ENCODE data around the gene MAGEF1.

DNA sequence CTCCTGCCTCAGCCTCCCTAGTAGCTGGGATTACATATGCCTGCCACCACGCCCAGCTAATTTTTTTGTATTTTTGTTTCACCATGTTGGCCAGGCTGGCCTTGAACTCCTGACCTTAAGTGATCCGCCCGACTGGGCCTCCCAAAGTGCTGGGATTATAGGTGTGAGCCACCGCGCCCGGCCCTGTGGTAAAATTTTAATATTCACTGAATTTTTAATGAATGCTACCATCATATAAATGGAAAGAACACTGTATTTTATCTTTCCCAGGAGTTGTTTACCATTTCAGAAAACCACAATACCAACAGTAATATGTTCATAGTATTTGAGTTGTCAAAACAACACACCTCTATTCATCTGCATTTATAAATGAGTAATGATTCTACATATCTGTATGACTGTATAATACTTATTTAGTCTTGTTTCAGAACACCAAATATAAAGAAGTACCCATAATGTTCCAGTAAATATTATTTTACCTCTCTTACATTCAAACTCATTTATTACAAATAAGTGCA is 16.2 kb upstream of the MAGEF1 start:
- TF ChIP-seq EZH2phosphoT487 (IDR thresholded peaks at IDR 0.05; ENCODE audit: unreplicated experiment) (no peak), EZH2 (IDR thresholded peaks at IDR 0.05; ENCODE audit: low read depth, unreplicated experiment) (no peak), ZNF114 (CRISPR knock-in tag; IDR thresholded peaks at IDR 0.05) (no peak), POLR2AphosphoS5 (IDR thresholded peaks at IDR 0.05; ENCODE audit: low read depth) (no peak), JUNB (IDR thresholded peaks at IDR 0.05; ENCODE audit: unreplicated experiment) (no peak)
- TF ChIP-seq, protein P1, sequence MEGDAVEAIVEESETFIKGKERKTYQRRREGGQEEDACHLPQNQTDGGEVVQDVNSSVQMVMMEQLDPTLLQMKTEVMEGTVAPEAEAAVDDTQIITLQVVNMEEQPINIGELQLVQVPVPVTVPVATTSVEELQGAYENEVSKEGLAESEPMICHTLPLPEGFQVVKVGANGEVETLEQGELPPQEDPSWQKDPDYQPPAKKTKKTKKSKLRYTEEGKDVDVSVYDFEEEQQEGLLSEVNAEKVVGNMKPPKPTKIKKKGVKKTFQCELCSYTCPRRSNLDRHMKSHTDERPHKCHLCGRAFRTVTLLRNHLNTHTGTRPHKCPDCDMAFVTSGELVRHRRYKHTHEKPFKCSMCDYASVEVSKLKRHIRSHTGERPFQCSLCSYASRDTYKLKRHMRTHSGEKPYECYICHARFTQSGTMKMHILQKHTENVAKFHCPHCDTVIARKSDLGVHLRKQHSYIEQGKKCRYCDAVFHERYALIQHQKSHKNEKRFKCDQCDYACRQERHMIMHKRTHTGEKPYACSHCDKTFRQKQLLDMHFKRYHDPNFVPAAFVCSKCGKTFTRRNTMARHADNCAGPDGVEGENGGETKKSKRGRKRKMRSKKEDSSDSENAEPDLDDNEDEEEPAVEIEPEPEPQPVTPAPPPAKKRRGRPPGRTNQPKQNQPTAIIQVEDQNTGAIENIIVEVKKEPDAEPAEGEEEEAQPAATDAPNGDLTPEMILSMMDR (conservative IDR thresholded peaks at IDR 0.05; ENCODE audit: low read depth in 2 of 2) = no peak
- TF ChIP-seq, protein P2, sequence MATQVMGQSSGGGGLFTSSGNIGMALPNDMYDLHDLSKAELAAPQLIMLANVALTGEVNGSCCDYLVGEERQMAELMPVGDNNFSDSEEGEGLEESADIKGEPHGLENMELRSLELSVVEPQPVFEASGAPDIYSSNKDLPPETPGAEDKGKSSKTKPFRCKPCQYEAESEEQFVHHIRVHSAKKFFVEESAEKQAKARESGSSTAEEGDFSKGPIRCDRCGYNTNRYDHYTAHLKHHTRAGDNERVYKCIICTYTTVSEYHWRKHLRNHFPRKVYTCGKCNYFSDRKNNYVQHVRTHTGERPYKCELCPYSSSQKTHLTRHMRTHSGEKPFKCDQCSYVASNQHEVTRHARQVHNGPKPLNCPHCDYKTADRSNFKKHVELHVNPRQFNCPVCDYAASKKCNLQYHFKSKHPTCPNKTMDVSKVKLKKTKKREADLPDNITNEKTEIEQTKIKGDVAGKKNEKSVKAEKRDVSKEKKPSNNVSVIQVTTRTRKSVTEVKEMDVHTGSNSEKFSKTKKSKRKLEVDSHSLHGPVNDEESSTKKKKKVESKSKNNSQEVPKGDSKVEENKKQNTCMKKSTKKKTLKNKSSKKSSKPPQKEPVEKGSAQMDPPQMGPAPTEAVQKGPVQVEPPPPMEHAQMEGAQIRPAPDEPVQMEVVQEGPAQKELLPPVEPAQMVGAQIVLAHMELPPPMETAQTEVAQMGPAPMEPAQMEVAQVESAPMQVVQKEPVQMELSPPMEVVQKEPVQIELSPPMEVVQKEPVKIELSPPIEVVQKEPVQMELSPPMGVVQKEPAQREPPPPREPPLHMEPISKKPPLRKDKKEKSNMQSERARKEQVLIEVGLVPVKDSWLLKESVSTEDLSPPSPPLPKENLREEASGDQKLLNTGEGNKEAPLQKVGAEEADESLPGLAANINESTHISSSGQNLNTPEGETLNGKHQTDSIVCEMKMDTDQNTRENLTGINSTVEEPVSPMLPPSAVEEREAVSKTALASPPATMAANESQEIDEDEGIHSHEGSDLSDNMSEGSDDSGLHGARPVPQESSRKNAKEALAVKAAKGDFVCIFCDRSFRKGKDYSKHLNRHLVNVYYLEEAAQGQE (IDR thresholded peaks at IDR 0.05; ENCODE audit: unreplicated experiment) = no peak
- TF ChIP-seq, protein P3, sequence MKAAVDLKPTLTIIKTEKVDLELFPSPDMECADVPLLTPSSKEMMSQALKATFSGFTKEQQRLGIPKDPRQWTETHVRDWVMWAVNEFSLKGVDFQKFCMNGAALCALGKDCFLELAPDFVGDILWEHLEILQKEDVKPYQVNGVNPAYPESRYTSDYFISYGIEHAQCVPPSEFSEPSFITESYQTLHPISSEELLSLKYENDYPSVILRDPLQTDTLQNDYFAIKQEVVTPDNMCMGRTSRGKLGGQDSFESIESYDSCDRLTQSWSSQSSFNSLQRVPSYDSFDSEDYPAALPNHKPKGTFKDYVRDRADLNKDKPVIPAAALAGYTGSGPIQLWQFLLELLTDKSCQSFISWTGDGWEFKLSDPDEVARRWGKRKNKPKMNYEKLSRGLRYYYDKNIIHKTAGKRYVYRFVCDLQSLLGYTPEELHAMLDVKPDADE (IDR thresholded peaks at IDR 0.05) = no peak
- TF ChIP-seq, protein P4, sequence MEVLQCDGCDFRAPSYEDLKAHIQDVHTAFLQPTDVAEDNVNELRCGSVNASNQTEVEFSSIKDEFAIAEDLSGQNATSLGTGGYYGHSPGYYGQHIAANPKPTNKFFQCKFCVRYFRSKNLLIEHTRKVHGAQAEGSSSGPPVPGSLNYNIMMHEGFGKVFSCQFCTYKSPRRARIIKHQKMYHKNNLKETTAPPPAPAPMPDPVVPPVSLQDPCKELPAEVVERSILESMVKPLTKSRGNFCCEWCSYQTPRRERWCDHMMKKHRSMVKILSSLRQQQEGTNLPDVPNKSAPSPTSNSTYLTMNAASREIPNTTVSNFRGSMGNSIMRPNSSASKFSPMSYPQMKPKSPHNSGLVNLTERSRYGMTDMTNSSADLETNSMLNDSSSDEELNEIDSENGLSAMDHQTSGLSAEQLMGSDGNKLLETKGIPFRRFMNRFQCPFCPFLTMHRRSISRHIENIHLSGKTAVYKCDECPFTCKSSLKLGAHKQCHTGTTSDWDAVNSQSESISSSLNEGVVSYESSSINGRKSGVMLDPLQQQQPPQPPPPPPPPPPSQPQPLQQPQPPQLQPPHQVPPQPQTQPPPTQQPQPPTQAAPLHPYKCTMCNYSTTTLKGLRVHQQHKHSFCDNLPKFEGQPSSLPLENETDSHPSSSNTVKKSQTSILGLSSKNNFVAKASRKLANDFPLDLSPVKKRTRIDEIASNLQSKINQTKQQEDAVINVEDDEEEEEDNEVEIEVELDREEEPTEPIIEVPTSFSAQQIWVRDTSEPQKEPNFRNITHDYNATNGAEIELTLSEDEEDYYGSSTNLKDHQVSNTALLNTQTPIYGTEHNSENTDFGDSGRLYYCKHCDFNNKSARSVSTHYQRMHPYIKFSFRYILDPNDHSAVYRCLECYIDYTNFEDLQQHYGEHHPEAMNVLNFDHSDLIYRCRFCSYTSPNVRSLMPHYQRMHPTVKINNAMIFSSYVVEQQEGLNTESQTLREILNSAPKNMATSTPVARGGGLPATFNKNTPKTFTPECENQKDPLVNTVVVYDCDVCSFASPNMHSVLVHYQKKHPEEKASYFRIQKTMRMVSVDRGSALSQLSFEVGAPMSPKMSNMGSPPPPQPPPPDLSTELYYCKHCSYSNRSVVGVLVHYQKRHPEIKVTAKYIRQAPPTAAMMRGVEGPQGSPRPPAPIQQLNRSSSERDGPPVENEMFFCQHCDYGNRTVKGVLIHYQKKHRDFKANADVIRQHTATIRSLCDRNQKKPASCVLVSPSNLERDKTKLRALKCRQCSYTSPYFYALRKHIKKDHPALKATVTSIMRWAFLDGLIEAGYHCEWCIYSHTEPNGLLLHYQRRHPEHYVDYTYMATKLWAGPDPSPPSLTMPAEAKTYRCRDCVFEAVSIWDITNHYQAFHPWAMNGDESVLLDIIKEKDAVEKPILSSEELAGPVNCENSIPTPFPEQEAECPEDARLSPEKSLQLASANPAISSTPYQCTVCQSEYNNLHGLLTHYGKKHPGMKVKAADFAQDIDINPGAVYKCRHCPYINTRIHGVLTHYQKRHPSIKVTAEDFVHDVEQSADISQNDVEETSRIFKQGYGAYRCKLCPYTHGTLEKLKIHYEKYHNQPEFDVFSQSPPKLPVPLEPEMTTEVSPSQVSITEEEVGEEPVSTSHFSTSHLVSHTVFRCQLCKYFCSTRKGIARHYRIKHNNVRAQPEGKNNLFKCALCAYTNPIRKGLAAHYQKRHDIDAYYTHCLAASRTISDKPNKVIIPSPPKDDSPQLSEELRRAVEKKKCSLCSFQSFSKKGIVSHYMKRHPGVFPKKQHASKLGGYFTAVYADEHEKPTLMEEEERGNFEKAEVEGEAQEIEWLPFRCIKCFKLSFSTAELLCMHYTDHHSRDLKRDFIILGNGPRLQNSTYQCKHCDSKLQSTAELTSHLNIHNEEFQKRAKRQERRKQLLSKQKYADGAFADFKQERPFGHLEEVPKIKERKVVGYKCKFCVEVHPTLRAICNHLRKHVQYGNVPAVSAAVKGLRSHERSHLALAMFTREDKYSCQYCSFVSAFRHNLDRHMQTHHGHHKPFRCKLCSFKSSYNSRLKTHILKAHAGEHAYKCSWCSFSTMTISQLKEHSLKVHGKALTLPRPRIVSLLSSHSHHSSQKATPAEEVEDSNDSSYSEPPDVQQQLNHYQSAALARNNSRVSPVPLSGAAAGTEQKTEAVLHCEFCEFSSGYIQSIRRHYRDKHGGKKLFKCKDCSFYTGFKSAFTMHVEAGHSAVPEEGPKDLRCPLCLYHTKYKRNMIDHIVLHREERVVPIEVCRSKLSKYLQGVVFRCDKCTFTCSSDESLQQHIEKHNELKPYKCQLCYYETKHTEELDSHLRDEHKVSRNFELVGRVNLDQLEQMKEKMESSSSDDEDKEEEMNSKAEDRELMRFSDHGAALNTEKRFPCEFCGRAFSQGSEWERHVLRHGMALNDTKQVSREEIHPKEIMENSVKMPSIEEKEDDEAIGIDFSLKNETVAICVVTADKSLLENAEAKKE (CRISPR knock-in tag; IDR thresholded peaks at IDR 0.05) = no peak
